ENCODE results near the gene CETN1.

CETN1 gene
- total RNA-seq: 0 reads per million in 4 experiments

DNA sequence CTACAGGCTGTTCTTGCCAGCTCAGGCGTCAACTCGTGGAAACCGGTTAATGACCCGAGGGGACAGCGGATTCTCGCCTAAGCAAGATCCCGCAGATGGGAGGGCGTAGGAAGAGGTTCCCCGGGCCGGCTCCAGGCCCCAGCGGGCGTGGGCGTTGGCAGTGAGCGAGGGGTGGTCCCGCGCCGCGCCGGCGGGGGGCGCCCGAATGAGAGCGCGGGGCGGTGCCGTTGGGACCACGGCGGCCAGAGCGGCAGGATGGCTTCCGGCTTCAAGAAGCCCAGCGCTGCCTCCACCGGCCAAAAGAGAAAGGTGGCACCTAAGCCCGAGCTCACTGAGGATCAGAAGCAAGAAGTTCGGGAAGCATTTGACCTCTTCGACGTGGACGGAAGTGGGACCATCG is at the start of gene CETN1:
CETN1 (plus strand) TSS at position 227 of the 400 bp plus-strand sequence; CDS start at position 256, 29 bp downstream.
- no peak for DNase-seq

DNA sequence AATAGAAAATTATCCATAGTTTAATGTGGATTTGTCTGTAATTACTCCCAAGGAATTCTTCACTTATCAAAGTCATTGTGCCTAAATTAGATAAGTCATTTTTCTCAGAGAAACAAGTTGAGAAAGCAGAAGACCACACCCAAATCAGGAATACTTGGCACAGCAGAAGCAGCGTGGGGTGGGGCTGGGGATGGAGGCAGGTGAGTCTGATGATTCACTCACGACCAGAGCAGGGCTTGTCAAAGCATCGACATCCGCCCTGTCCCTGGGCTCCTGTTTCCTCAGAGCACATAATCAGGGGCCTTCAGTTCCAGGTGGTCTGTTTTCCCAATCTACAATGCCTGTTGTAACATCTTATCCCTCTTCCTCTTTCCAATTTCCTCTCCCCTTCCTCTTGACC is 48.2 kb upstream of the CETN1 start:
- DNase-seq: no peak

DNA sequence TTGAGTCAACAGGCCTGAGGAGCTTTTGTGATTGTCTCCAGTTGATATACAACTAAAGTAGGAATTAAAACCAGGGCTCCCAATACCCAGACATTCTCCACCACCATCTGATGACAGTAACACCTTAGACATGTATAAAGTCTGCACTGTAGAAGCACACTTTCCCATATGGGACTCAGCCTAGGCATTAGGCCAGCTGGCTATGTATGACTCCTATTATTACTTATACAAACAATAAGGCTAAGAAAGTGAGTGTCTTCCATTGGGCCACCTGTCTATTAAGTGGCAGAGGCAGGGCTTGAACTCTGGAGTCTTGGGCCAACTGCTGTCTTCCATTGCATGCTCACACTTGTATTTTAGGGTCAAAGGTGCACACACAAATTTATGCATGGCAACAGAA is 47.5 kb upstream of the CETN1 start:
- no peak for DNase-seq

DNA sequence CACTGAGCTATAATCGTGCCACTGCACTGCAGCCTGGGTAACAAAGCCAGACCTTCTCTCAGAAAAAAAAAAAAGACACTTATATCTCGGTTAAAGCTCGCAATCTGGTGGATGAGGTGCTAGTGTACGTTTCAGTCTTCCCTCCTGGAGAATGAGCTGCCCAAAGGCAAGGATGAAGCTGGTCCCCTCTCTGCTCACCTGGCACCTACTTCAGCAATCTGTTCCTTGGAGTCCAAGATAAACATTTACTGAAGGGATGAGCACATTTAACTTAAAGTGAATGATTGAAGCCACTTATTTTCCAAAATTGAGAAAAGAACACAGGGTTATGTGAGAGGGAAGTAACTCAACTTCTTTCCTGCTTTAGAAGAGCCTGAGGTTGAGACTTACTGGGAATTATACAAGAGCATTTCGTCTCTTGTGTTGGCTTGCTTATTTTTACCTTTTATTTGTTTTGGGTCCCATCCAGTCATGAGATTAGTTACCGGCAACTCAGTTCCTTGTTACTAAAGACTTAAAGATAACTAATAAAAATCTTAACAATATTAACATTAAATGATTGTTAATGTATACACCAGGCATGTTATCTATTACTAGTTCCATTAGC is 46.1 kb upstream of the CETN1 start:
- DNase-seq: no peak

DNA sequence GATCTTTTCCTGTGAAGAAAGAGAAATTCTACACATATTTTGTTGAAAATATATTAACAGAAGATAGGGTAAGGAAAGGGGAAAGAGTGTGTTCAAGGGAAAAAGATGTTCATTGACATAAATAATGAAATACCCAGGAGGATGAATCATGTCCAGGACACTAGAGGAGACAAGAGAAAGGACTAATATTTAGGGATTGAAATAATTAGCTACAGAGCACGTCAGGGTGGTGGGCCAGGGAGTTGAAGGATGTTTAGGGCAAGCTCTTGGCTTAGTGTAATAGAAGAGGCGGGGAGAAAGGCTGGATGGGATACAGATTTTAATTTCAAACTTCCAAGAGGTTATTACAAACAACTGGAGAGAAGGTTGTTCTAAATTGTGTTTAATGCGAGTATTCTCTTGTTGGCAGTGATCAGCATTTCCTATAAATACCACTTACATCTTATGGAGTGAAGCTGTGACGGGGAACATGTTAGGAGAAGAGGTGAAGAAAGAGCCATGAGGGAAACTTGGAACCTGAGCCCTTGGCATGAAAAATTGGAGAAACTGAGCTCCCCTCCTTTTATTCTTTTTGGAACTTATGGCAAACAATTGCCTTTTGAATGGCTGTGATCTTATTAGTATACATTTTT is 36.6 kb upstream of the CETN1 start:
- DNase-seq: no peak

DNA sequence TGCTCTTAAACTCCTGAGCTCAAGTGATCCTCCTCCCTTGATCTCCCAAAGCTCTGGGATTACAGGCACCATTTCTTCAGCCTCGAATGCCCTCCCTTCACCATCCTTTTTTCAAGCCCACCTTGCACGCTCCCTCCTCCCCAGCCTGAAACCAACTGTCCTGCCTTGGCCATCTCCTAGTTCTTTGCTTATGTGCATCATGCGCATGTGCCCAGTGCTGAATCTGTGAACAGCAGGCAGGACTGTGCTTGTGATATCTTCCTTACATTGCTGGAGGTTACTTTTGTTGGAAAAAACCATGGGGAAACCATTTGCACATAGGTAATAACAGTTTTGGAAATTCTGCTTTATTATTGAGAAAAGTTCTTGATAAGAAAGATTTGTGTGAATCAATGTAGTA is 30.2 kb upstream of the CETN1 start:
- no peak for DNase-seq

DNA sequence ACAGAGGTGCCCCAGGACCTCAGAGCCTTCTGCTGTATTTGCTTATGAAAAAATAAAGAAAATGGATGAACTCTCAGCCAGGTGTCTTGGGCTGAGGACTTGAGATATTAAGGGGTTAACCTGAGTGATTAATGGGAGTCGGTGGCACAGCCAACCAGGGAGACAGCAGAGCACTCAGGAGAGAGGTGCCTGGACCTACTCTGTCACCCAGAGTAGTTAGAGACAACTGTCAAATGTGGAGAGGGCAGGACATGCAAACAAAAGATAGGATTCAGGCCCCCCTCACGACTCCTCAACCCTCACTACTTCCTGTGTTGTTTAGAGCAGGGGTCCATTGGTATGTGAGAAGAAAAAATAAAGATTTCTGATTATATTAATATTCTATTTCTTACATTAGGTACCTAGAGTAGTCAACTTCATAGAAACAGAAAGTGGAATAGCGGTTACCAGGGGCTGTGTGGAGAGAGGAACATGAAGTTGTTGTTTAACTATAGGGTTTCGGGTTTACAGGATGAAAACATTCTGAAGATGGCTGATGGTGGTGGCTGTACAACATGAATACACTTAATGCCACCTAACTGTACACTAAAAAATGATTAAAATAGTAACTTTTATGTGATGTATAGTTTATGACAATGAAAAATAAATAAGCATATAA is 28.6 kb upstream of the CETN1 start:
- no peak for DNase-seq

DNA sequence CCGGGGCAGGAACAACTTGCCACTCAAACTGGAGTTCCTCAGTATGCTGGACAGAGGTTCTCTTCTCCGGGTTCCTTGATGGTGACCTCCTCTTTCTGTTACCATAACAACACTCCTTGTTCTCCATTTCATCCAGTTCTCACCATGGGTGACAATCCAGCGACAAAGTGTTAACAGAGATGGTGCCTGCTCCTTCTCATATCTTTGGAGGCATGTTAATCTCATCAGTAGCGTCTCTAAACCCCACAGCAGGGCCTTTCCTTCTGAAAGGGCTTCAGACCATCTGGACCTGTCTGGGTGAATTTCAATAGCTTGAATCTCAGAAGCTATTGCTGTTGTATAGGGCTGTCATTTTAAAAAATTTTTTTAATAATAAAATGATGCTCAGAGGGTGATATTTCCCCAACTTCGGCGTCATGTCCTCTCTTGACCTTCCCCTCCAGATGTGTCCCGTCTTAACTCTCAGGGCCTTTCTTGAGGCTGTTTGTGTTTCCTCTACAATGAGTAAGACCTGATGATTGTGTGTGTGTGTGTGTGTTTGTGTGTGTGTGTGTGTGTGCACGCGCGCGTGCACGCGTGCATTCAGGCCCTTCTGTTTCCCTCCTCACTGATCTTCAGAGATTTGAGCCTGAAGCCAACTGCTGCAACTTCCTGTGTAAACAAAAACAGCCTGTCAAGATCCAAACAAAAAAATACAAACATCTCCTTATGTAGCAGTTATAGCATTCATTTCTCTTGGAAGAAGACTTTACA is 24.3 kb upstream of the CETN1 start:
- DNase-seq: no peak

DNA sequence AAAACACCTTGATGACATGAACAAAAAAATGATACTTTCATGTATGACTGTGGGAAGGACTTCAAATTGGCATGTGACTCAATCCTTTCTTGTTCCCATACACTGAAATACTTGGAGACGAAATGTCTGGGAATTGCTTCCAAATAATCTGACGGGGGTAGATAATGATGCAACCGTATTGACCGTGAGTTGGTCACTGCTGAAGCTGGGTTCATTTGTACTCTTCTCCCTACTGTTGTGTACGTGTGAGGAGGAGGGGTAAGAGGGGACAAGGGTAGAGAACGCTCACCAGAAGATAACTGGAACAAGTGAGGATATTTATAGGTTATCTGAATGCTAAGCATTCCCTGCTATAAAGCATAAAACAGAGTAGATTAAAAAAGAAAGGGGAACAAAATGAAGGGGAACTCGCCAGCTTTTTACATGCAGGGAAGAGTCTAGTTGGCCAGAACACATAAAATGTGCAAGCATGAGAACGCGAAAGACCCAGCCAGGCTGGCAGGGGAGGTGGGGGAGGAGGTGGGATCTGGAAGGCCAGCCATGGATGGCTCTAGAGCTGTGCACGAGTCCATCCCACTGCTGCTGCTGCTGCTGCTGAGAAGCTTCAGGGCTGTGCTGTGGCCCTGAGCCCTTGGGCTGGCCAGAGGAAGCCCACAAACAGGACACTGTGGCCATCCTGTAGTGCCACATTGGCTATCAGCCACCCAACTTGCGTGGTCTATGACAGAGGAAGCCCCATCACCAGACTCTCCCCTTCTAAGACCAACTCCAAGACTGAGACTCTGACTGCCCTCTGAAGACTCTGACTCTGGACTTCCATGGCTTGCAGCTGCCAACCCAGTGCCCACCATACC is 15.2 kb upstream of the CETN1 start:
- DNase-seq: no peak

DNA sequence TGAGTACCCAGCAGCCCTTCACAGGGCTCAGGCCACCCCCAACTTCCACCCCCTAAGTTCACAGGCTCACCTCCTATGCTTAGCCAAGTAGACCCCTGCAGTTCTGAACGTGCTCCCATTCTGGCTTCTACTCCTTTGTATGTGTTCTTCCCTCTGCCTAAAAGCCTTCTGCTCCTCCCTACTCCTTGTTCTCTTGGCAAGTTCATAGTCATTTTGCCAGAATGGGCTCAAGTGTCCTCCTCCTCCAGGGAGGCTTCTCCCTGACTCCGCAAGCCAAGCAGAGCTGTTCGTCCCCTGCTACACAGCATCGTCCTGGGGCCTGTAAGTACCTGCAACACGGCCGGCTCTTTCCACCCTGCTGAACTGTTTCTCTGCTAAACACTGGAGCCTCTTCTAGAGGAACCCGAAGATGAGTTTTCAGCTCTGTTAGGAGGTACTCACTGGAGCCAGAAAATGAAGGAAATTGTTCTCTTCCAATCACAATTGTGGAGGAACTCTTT is 14.6 kb upstream of the CETN1 start:
- no peak for DNase-seq

DNA sequence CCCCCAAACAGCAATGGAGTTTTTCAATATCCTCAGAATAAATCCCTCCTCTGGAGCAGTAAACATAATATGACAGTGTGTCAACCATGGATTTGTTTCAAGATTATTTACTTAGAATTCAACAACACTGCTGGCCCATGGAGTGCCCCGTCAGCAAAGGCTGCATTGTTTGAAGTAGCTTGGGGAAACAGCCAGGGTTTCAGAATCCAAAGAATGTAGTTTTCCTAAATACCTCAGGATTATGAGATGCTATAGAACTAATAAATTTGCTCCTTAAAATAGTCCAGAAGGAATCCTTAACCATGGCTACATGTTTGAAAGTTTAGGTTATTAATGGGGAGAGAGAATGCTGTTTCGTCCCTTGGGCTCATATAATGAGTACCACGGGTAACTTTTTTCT is 13.1 kb upstream of the CETN1 start:
- no peak for DNase-seq

DNA sequence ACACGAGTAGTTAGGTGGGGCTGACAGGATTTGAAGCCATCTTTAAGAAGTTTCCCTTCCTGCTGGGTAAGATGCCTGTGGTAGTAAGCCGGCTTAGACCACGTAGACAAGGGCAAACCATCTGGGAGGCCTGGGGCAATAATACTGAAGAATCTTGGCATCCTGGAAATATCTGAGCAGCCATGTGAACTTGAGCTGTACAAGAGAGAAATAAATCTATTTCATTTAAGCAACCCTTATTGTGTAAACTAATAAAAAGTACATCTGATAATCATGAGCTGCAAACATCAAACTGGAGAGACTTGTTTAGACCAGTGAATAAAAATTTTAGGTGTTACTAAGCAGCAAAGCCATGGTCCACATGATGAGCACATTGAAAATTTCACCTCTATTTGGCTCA is 11.4 kb upstream of the CETN1 start:
- no peak for DNase-seq

DNA sequence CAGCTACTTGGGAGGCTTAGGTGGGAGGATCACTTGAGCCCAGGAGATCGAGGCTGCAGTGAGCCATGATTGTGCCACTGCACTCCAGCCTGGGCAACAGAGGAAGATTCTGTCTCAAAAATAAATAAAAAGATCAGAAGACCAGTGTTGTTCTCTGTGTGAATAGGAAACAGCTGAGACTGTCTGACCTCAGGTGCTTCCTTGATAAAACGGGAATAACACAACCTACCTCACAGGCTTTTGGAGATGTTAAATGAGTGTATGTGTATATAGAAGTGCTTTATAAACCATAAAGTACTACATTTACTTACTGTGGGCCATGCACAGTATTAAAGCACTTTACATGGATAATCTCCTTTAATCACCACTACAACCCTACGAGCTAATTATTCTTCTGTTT is 9.9 kb upstream of the CETN1 start:
- DNase-seq: no peak

DNA sequence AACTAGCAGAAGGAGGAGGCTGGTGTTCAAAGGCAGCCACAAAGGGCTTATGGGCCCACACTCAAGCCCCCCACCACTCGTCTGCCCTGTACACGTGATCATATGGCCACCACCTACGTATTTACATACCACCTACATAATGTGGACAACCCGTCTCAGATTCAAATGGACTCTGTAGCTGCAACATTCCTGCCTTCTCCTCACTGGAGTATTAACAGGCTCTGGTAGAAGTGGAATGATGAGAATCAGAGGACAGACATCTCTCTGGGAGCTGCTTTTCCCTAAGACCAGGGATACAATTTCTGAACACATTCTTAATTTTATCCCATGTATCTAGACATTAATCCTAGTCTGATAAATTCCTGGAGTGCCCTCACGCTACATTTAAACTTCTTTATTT is 9.5 kb upstream of the CETN1 start:
- DNase-seq: no peak

DNA sequence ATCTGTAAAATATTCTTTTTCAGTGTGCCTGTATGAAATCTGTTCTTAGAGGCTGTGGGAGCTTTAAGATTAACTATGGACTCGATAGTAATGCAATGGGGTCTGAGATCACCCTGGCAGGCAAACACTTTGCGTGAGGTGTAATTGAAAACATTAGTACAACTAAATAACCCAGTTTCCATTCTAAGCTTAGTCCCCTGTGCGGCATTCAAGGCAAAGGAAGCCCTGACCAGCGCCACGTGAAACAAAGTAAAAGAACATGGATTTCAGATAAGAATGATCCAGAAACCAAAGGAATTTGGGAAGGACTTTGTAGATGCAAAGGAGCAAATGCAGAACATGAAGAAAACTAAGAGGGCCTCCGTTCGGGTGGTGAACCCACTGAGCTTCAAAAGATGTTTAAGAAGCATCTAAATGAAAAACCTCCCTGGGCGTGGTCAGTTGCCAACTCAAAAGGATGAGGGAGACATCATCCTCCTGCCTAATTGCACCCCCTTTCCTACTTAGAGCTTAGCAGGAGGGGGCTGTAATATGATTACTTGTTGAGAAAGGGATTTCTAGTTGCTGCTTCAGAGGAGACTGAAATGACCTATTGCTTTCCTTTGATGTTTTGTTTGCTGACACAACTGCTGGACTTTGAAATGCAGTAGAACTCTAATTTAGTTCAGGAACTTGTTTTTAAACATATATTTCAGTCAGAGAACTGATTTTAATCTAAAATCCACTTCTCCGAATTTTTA is 7.9 kb upstream of the CETN1 start:
- DNase-seq: no peak

DNA sequence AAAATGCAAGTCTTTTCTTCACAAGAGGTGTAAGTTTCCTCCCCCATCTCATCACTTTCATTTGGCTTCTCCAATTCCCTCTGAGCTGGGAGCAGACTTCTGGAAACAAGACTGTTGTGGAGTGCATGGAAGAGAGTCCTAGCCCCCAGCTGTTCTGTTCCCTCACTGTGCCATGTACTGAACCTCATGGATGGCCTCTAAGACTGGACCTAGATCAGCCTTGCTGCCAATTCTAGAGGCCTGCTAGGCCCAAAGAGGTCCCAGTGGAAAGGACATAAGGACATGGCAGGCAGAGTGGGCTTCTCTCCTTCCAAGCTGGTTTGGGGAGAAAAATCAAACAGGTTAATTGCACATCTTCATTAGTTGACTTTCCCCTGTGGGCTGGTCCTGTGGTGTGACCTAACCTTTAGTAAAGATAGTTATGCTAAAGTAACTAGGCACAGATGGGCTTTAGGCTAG is 7.3 kb upstream of the CETN1 start:
- no peak for DNase-seq

DNA sequence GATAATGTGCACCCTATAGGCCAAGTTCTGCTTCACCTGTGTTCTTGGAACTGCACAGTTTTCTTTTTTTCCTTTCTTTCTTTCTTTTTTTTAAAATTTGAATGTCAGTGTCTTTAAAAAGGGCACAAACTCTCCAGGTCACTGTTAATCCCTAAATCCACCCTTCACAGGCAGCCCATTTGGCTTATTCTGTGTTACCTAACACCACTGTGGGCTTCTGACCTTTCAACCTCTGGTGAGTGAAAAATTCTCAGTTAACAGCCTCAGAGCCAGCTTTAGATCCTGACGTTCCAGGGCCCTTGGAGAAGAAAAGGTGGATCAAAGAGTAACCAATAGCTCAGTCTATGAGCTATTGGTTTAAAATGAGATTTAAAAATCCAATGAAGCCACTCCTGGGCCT is 6.8 kb upstream of the CETN1 start:
- DNase-seq: no peak

DNA sequence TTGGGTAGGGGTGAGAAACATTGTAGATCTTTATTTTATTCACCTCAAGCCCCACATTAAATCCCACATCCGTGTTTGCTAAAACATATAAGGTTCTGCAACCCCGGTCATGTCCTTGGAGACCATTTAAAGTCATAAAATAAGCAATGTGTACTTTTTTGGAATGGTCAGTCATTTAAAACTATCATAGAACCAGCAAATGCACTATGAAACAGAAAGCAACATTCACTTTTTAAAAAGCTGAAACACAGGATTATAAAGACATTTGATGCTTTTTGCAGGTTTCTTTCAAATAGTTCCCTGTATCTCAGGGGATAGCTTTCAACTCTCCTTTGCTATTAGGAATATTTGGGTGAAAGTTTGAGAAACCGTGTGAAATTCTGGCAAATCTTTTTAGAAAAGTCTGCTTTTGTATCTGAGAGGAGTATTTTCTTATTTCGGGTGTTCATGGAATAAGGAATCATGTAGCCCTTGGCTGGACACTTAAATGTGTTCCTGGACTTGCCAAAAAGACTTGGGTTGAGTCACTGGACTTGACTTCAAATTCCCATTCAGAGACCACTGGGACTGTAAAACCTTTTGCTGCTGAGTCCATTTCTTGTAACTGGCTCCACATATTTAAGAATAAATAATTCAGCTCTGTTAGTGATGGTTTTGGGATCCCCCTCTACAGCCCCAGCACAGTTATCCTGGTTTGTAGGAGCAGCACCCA is 5.9 kb upstream of the CETN1 start:
- DNase-seq: no peak

DNA sequence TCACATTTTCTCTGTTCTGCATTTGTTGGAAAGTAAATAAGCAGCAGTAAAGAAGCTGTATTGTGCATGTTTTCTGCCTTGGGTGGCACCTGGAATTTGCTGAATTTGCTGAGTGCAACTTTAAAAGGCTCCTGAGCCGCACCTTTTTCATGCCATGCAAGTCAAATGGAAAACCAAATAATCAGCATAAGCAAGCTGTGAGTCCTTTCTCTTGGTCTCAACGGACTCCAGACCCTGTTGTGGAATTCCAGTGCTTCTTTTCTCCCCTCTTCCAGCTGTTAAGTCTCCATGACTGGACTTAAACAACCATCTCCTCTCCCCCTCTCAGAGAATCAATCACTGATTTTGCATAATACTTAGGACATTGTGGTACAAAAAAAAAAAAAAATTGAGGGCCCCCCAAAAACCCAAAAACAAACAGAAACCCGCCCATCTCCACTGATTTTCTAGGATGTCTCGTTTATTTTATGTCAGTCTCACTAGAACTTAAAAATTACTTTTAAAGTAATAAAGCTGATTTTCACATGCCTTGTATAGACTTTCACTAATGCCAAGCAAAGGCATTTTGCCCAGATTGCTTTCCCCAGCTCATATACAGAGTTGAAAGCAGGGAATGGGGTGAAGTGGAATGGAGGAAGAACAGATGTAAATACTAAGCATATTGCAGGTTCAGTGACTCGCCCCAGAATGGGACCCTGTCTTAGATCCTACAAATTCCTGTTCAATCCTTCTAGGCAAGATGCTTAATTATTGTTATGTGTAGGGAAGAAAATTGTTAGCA is 5.1 kb upstream of the CETN1 start:
- no peak for DNase-seq

DNA sequence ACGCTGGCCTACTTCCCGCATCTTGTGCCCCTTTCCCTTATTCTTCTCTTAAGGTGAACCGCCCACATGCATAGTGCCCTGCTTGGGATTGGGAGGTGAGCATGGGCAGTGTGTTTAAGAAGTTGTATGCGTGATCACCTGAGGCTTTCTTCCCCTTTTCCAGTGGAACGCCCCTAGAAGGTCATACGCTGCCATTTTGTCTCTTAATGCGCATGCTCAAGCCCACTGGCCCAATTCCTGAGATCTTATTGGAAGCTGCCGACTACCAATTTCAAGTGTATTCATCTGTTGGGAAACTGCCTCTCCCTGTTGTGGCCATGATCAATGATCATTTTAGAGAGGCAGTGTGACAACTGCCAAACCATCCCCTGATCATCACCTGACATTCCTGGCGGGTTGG is 3.3 kb upstream of the CETN1 start:
- no peak for DNase-seq

Measured in effector CD8-positive, alpha-beta T cell (primary cell).